HG02763 (cell line): ENCODE results near the gene OSTF1.

Source experiments
- ATAC-seq: cut with Tn5 transposase; IDR thresholded peaks from one replicate; pipeline ENCODE4 v1.9.1; 2021; ENCODE audit warnings: mild to moderate bottlenecking, moderate library complexity; ENCODE audit not compliant: unreplicated experiment

Gene OSTF1

GRCh38 chr9:75161116-75161857 is 73.0 kb downstream of the OSTF1 start:
- ATAC-seq, result no peak

- ATAC-seq, result no peak
Measured at GRCh38 chr9:75163764-75164163, 75.5 kb downstream of the OSTF1 start.

- ATAC-seq, result no peak
Measured at GRCh38 chr9:75164573-75164972, 76.3 kb downstream of the OSTF1 start.

DNA sequence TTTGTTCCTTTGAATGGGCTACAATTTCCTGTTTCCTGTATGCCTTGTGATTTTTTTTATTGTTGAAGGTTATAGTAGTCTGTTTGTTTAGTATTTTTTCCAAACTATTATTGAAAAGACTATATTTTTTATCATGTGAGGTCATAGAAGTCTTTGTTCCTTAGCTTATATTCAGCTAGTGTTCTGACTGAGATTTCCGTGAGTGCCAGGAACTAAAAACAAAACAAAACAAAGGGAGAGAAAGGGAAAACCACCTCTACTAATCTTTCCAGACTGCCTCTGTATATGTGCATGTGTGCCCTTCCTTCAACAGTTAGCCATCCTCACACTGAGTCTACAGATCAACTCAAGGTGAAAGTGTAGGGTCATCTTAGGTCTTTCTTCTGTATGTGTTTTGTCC is 79.0 kb downstream of the OSTF1 start:
- ATAC-seq, result no peak

GRCh38 chr9:75168270-75169178 is 80.2 kb downstream of the OSTF1 start:
- ATAC-seq, result no peak

GRCh38 chr9:75169623-75170022 is 81.3 kb downstream of the OSTF1 start:
- no peak for ATAC-seq

- ATAC-seq, result no peak
Measured at GRCh38 chr9:75170898-75171360, 82.6 kb downstream of the OSTF1 start.

GRCh38 chr9:75175395-75175794 is 87.1 kb downstream of the OSTF1 start:
- ATAC-seq, result no peak

DNA sequence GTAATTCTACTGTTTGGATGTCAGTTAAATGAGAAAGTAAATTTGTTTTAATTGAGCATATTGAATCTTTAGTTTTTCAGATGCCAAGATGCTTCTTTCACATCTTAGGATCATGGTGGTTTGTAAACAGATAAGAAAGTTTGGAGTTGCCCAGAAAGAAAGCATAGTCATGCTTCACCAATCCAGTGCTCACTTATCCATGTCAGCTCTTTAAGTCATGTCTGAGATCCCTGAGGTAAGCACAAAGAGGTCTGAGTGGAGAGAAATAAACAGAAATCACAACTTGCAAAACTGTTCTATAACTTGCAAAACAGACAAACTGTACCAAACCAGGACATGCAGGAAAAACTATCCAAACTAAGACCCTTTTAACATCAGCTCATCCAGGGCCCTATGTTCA is 87.7 kb downstream of the OSTF1 start:
- ATAC-seq, result no peak

DNA sequence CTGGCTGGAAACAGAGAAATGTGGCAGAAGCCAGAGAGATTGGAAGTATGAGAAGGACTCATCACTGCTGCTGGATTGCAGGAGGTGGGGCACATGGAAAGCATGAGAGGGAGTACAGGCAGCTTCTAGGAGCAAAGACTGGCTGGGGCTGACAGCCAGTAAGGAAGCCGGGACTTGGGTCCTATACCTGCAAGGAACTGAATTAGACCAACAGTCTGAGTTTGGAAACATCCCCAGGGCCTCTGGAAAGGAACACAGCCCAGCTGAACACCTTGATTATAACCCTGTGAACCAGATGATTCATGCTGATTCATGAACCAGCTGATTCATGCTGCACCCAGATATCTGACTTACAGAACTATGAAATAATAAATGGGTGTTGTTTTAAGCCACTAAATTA is 93.4 kb downstream of the OSTF1 start:
- no peak for ATAC-seq

GRCh38 chr9:75183306-75183705 is 95.0 kb downstream of the OSTF1 start:
- ATAC-seq, result no peak

GRCh38 chr9:75184471-75184870 is 96.2 kb downstream of the OSTF1 start:
- ATAC-seq, result no peak

DNA sequence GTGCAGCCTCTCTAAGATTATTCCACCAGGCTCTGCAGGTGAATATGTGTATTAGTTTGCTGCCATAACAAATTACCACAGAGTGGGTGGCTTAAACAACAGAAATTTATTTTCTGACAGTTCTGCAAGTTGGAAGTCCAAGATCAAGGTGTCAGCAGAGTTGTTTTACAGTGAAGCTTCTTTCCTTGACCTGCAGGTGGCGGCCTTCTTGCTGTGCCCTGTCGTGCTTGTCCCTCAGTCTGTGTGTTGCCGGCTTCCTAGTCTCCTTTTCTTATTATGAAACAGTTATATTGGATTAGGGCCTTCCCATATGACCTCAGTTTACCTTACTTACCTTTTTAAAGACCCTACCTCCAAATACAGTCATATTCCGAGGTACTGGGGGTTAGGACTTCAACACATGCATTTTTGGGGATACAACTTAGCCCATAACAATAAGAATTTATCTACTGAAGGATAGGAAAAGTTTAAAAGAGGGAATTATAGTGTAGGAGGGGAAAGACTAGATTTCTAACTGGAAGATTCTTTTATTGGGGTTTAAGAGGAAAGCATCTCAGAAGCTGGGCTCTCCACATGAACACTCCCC is 97.4 kb downstream of the OSTF1 start:
- ATAC-seq, result peak; percentile 80

- no peak for ATAC-seq
Measured at GRCh38 chr9:75186767-75187380, 98.6 kb downstream of the OSTF1 start.

DNA sequence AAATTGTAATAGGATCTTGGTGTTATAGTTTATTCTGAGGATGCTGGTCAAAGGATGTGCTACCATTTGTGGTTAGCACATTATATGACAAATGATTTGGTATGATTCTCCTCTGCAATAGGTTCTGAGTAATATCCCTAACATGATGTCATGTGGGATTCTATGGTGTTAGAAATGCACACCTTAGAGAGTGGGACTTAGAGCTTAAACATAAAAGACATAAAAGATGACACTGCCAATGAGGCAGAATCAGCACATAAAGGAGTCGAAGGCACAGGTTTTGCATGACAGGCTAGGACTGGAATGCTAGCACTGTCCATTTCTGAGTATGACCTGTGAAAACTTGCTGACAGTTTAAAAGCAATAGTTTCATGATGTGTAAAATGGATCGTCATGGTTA is 100.4 kb downstream of the OSTF1 start:
- no peak for ATAC-seq

- ATAC-seq, result no peak
Measured at GRCh38 chr9:75190762-75191161, 102.4 kb downstream of the OSTF1 start.
